Activated CD4-positive, alpha-beta T cell treated with anti-CD3 and anti-CD28 coated beads, Interleukin-2, amount 10 ng/mL, durations not matched to agents 24 days and 14 days (primary cell): Measurements from ENCODE around the gene COL26A1. TPM values are rescaled to one million over a fixed set of nuclear protein-coding genes. Genes with fewer than 3 reads are reported as not detected.

Experiments used
- DNase-seq: peaks from one replicate; pipeline ENCODE4 v3.0.0; 2022
- H3K27ac Mint-ChIP-seq: one replicate; pipeline ENCODE4 v1.8.0; 2022; ENCODE audit warnings: mild to moderate bottlenecking, mixed read lengths
- H3K27me3 Mint-ChIP-seq: one replicate; pipeline ENCODE4 v1.8.0; 2022; ENCODE audit warnings: mixed read lengths
- H3K36me3 Mint-ChIP-seq: one replicate; pipeline ENCODE4 v1.8.0; 2022; ENCODE audit warnings: low read depth, mild to moderate bottlenecking, mixed read lengths
- H3K4me1 Mint-ChIP-seq: one replicate; pipeline ENCODE4 v1.8.0; 2021; ENCODE audit warnings: mixed read lengths
- H3K4me3 Mint-ChIP-seq: one replicate; pipeline ENCODE4 v1.8.0; 2022; ENCODE audit warnings: mild to moderate bottlenecking, moderate library complexity, mixed read lengths
- H3K9me3 Mint-ChIP-seq: one replicate; pipeline ENCODE4 v1.8.0; 2021; ENCODE audit warnings: mixed read lengths
- intact Hi-C: fragments of 100-400 bp; cut with micrococcal nuclease; formaldehyde crosslinking; loops from one replicate; pipeline ENCODE4 v1.15.1; 2023
- total RNA-seq: library from RNA; stranded (reverse); gene quantifications from 2 replicates; pipeline ENCODE4 v1.2.3, GENCODE V29; 2022

The COL26A1 gene
- total RNA-seq, 1 donor from 2014 or later = not detected

DNA sequence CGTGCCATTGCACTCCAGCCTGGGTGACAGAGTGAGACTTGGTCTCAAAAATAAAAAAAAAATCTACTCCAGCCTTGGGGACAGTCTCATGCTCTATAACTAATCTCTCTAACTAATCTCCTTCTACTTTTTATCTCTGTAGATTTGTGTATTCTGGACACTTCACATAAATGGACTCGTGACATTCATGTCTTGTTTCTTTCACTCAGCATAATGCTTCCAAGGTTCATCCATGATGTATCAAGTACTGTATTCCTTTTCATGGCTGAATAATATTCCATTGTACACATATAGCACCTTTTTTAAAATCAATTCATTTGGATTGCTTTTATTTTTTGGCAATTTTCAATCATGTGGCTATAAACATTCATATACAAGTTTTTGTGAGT, 9.8 kb upstream of the COL26A1 start:
- peaks cover 8% of the 10 kb centered on the region for H3K27me3 Mint-ChIP-seq
- intact Hi-C loops = no loop called here
- H3K4me3 Mint-ChIP-seq = no peak overlapping the region

DNA sequence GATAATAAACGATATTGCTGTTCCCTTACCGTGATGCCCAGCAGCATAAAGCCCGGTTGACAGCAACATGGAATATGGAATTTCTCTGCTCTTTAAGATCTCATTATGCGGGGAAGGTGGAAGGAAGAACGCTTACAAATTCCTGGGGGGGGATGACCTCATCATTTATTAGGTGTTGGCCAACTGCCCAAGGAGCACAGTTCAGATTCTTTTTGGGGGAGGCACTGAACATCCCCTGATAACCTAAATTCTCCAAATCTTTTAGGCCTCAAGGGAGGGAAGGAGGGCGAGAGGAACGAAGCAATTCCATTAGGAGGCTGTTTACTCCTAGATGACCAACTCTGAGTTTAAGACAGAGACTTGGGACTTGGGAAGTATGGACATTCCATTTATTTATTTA, 5.2 kb upstream of the COL26A1 start:
- H3K27me3 Mint-ChIP-seq = peaks cover 16% of the 10 kb centered on the region
- no peak overlapping the region for H3K4me3 Mint-ChIP-seq
- no peaks in the 10 kb centered on the region for H3K9me3 Mint-ChIP-seq
- DNase-seq = no peak
- peaks cover under 1% of the 10 kb centered on the region for H3K4me1 Mint-ChIP-seq
- H3K36me3 Mint-ChIP-seq = no peaks in the 10 kb centered on the region
- no peak overlapping the region for H3K27ac Mint-ChIP-seq
- intact Hi-C loops = no loop called here

More for the DNA sequence above, 9.8 kb upstream of the COL26A1 start:
- Mint-ChIP-seq H3K36me3 (no peaks in the 10 kb centered on the region), H3K4me1 (peaks cover 6% of the 10 kb centered on the region), H3K9me3 (no peaks in the 10 kb centered on the region), H3K27ac (no peak overlapping the region)
- DNase-seq = no peak

DNA sequence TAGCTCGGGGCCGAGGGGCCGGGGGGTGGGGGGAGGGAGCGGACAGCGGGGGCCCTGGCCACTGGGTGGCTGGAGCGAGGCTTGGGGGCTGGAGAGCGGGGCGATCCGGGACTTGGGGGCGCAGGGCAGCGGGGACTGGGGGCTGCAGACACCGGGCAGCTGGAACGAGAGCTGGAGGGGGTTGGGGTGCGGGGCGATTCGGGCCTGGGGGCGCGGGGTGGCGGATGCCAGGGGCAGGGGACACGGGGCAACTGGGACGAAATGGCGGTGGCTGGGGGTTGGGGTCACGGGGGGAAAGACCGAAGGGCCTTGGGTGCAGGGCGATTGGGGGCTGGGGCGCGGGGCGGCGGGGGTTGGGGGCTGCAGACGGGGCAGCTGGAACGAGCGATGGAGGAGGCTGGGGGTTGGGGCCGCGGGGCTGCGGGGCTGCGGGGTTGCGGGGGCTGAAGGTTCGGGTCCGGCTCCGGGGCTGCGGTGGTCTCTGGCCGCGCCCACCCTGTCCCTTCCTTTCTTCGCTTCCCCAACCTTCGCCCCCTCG, 590 bp downstream of the COL26A1 start:
- Mint-ChIP-seq H3K27me3 (peaks cover 31% of the 10 kb centered on the region), H3K36me3 (no peaks in the 10 kb centered on the region), H3K27ac (no peak overlapping the region), H3K9me3 (no peaks in the 10 kb centered on the region), H3K4me3 (no peak overlapping the region), H3K4me1 (peaks cover 5% of the 10 kb centered on the region)
- DNase-seq = no peak
- intact Hi-C loops = no loop called here

DNA sequence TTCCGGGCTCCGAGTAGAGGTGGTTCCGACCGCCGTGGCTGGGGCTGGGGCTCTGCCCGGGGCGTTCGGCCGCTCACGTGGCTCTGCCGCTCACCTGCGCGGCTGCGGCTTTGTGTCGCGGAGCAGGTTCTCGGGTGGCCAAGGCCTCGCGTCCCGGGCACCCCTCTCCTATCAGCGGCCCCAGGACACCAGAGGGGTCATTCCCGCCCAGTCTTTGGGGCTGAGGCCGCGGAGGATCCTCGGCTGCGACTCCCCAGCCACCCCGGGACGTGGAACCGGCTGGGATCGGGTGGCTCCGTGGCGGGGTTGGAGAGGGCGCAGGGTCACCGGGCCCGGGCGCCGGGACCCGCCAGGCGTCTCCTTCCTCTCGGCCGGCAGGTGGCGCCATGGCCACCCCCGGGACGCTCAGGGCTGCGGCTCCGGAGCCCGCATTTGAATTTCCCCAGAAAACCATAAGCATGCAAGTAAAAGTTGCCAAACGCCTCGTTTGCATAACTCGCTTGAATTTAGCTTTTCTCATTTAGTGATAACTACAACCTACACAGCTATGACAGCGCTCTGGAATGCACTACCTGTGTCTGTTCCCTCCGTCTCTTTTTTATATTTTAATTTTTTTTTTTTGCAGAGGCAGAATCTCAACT, 1.2 kb downstream of the COL26A1 start:
- Mint-ChIP-seq H3K27me3 (peaks cover 35% of the 10 kb centered on the region), H3K27ac (no peak overlapping the region), H3K9me3 (no peaks in the 10 kb centered on the region), H3K36me3 (no peaks in the 10 kb centered on the region), H3K4me1 (peaks cover 5% of the 10 kb centered on the region), H3K4me3 (no peak overlapping the region)
- intact Hi-C loops = loop anchor here (1.0 kb wide), 3 partner anchors 47 to 143 kb away; no protein-coding TSS in a partner anchor
- DNase-seq = peak; percentile 90

DNA sequence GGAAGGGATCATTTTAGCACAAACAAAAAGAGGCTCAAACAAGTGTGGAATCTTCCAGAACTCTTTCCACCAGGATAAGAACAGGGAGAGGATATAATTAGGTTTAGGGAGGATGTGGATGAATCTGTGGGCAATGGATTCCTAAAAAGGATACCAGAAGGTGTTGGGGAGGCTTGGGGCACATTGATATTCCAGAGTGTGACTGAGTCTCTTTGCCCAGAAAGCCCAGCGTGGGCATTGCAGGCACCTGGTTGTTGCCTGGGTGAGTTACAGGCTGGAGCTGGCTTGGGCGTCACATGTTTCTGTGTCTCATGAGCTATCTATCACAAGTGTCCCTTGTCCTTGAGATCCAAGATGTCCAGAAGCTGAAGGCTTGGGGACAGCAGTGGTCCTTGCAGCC, 3.3 kb downstream of the COL26A1 start:
- peaks cover 39% of the 10 kb centered on the region for H3K27me3 Mint-ChIP-seq
- intact Hi-C loops = no loop called here
- no peaks in the 10 kb centered on the region for H3K9me3 Mint-ChIP-seq
- H3K4me1 Mint-ChIP-seq = peaks cover 5% of the 10 kb centered on the region
- no peak overlapping the region for H3K4me3 Mint-ChIP-seq
- no peak overlapping the region for H3K27ac Mint-ChIP-seq
- DNase-seq = no peak
- no peaks in the 10 kb centered on the region for H3K36me3 Mint-ChIP-seq

DNA sequence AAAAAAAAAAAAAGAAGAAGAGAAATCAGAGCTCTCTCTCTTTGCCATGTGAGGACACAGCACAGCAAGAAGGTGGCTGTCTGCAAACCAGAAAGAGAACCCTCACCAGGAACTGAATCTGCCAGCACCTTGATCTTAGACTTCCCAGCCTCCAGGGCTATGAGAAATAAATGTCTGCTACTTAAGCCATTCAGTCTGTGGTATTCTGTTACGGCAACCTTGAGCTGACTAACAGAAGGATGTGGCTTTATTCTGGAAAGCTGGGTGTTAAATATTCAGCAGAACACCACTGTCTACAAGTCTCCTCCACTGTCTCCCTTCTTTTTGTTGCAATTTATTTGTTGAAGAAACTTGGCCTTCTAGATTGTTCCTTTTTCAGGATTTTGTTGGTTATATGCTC, 5.0 kb downstream of the COL26A1 start:
- peaks cover 37% of the 10 kb centered on the region for H3K27me3 Mint-ChIP-seq
- no peaks in the 10 kb centered on the region for H3K9me3 Mint-ChIP-seq

DNA sequence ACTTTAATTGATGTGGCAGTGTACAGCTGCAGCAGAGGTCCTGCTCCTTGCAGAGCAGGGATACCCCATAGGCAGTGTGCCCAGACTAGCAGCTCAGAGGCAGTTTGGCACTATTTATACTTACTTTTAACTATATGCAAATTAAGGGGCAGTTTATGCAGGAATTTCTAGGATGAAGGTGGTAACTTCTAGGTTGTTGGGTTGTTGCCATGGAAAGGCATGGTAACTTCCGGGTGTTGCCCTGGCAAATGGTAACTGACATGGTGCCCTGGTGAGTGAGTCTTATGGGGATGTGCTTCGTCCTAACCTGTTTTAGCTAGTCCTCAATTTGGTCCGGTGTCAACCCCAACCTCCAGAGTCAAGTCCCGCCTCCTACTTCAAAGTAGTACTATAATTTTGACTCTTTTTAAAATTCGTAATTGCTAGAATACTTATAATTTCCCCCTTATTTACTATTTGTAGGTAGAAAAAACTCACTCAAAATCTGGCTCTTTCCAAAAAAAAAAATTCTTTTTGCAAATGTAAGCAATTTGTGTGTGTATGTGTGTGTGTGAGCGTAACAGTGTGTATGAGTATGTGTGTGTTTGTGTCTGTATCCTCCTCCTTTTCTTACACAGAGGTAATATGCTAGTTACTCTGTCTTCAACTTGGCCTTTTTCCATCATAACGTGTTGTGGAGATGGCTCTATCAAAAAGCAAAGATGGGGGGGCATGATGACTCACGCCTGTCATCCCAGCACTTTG, 5.9 kb downstream of the COL26A1 start:
- Mint-ChIP-seq H3K9me3 (no peaks in the 10 kb centered on the region), H3K27me3 (peaks cover 40% of the 10 kb centered on the region), H3K4me1 (peaks cover 5% of the 10 kb centered on the region), H3K36me3 (no peaks in the 10 kb centered on the region), H3K4me3 (no peak overlapping the region), H3K27ac (no peak overlapping the region)
- DNase-seq = no peak
- intact Hi-C loops = no loop called here

More for the DNA sequence above, 5.0 kb downstream of the COL26A1 start:
- no peak overlapping the region for H3K4me3 Mint-ChIP-seq
- H3K27ac Mint-ChIP-seq = no peak overlapping the region
- DNase-seq = no peak
- H3K36me3 Mint-ChIP-seq = no peaks in the 10 kb centered on the region
- intact Hi-C loops = no loop called here
- H3K4me1 Mint-ChIP-seq = peaks cover 5% of the 10 kb centered on the region

DNA sequence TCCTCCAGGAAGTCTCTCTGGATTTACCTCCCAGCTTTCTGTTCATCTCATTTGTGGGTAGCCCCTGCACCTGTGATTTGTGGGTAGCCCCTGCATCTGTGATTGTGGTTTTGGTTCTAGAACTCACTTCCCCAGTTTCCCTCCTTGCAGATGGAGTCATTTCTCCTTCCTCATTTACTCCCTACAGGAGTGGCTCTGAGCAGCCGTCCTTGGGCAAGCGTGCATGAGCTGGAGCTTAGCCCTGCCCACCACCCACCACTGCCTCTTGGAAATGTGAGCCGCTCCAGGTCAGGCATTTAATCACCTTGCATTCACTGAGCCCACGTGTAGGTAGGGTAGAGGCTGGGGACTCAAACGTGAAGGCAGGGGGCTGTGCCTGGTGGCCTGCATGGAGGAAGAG, 8.2 kb downstream of the COL26A1 start:
- no peaks in the 10 kb centered on the region for H3K9me3 Mint-ChIP-seq
- H3K27ac Mint-ChIP-seq = no peak overlapping the region
- peaks cover 5% of the 10 kb centered on the region for H3K4me1 Mint-ChIP-seq
- no peak overlapping the region for H3K4me3 Mint-ChIP-seq
- intact Hi-C loops = no loop called here
- H3K27me3 Mint-ChIP-seq = peaks cover 29% of the 10 kb centered on the region
- no peaks in the 10 kb centered on the region for H3K36me3 Mint-ChIP-seq
- no peak for DNase-seq

DNA sequence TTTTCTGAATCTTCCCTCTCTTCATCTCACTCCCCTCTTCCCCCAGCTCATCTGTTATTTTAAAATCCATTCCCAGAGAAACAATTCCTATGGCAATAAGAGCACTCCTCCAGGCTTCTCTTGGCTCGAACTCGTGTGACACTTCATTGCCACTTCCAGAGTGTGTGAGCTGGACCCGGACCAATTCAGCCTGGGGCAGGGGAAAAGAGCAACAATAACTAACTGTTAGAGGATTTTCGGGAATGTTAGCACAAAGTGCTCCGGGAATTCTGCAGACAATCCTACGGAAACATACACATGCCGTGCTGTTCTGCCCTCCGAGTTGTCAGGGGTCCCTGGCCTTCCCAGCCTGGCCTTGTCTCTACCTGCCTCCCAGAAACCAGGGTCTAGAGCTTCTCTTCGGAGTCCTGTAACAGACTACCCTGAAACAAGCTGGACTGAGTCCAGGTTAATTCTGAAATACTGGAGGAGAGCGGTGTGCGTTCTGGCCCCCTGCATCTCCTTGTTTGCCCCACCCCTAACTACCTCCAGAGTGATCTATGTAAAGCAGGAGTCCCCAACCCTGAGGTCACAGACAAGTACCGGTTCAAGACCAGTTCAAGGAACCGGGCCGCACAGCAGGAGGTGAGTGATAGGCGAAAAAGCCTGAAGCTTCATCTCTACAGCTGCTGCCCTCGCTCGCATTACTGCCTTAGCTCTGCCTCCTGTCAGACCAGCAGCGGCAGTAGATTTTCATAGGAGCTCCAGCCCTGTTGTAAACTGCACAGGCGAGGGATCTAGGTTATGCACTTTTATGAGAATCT, 11.3 kb downstream of the COL26A1 start:
- no peak for DNase-seq
- Mint-ChIP-seq H3K27me3 (peaks cover 12% of the 10 kb centered on the region), H3K9me3 (no peaks in the 10 kb centered on the region), H3K4me3 (no peak overlapping the region), H3K36me3 (no peaks in the 10 kb centered on the region), H3K4me1 (no peaks in the 10 kb centered on the region), H3K27ac (no peak overlapping the region)
- intact Hi-C loops = no loop called here

DNA sequence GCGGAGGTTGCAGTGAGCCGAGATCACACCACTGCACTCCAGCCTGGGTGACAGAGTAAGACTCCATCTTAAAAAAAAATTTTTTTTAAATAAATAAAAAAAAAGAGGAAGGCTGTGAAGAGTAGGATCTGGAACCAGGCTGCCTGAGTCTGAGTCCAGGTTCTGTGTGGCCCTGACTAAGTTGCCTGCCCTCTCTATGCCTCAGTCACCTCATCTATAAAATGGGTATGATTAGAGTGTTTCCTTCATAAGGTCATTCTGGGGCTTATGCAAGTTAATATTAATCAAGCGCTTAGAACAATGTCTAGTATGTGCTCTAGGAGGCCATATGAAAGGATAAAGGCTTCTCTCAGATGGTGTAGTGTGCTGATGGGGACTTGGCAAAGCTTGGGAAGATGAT, 12.3 kb downstream of the COL26A1 start:
- no peaks in the 10 kb centered on the region for H3K4me1 Mint-ChIP-seq

DNA sequence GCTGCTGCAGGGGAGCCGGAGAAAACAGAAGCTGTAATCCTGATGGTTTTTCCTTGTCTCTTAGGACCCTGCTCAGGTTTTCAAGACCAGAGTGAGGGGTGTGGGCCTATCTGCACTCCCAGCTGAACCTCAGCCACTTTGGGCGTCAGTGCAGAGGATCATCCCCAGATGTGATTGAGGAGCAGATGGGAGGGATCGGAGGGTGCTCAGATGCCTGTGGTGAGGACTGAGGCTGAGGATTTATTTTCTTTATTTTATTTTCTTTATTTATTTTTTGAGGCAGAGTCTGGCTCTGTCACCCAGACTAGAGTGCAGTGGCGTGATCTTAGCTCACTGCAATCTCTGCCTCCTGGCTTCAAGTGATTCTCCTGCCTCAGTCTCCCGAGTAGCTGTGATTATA, 13.9 kb downstream of the COL26A1 start:
- Mint-ChIP-seq H3K27ac (no peak overlapping the region), H3K27me3 (peaks cover 10% of the 10 kb centered on the region)
- no peak for DNase-seq

More for the DNA sequence above, 12.3 kb downstream of the COL26A1 start:
- Mint-ChIP-seq H3K9me3 (no peaks in the 10 kb centered on the region), H3K27me3 (peaks cover 12% of the 10 kb centered on the region), H3K27ac (no peak overlapping the region), H3K36me3 (no peaks in the 10 kb centered on the region), H3K4me3 (no peak overlapping the region)
- DNase-seq = no peak
- intact Hi-C loops = no loop called here

DNA sequence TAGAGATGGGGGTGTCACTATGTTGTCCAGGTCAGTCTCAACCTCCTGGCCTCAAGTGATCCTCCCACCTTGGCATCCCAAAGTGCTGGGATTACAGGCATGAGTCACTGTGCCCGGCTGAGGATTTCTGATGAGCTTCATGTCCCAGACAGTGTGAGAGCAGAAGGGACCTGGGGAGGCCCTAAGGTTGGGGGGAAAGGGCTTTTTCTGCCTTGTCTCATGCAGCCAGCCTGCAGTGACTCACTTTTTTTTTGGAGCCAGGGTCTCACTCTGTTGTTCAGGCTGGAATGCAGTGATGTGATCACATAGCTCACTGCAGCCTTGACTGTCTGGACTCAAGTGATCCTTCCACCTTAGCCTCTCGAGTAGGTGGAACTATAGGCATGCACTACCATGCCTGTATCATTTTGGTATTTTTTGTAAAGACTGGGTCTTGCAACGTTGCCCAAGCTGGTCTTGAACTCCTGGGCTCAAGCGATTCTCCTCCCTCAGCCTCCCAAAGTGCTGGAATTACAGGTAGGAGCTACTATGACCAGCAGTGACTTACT, 14.6 kb downstream of the COL26A1 start:
- H3K27ac Mint-ChIP-seq = no peak overlapping the region

More for the DNA sequence above, 13.9 kb downstream of the COL26A1 start:
- Mint-ChIP-seq H3K9me3 (peaks cover 4% of the 10 kb centered on the region), H3K4me1 (no peaks in the 10 kb centered on the region), H3K36me3 (no peaks in the 10 kb centered on the region), H3K4me3 (no peak overlapping the region)
- intact Hi-C loops = no loop called here

DNA sequence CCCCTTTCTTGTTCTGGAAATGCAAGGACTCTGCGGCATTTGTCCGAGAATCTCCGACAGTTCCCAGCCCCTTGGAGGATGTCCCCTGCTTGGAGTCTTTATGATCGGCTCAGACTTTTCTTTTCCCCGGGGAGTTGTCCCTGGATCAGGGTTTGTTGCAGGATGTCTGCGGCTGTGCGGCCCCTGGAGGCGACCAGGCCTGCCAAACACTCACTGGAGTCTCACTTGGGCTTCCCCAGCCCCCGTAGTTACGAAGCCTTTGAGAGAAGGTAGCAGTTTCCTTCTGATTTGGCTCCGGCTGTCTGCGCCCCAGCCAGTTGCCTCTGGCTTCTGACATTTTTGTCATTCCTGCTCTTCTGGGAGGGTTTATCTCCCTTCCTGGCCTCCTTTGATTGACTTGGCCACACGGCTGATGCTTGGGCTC, 16.1 kb downstream of the COL26A1 start:
- no peak for DNase-seq
- peaks cover 6% of the 10 kb centered on the region for H3K27me3 Mint-ChIP-seq

More for the DNA sequence above, 14.6 kb downstream of the COL26A1 start:
- no peak overlapping the region for H3K4me3 Mint-ChIP-seq
- no peaks in the 10 kb centered on the region for H3K36me3 Mint-ChIP-seq
- H3K27me3 Mint-ChIP-seq = peaks cover 9% of the 10 kb centered on the region
- H3K4me1 Mint-ChIP-seq = no peaks in the 10 kb centered on the region
- peaks cover 4% of the 10 kb centered on the region for H3K9me3 Mint-ChIP-seq
- DNase-seq = no peak
- intact Hi-C loops = no loop called here

More for the DNA sequence above, 16.1 kb downstream of the COL26A1 start:
- intact Hi-C loops = no loop called here
- peaks cover 4% of the 10 kb centered on the region for H3K9me3 Mint-ChIP-seq
- no peak overlapping the region for H3K27ac Mint-ChIP-seq
- H3K4me3 Mint-ChIP-seq = no peak overlapping the region
- no peaks in the 10 kb centered on the region for H3K36me3 Mint-ChIP-seq
- no peaks in the 10 kb centered on the region for H3K4me1 Mint-ChIP-seq
